Smooth muscle cell (in vitro differentiated cells): ENCODE measurements around the gene TTC33. TPM values are rescaled to one million over a fixed set of nuclear protein-coding genes. Genes with fewer than 3 reads are reported as not detected.

Experiments
- DNase-seq: peaks from one replicate; lab custom pipeline; 2025; ENCODE audit not compliant: unreplicated experiment; lab: John Stamatoyannopoulos, UW
- H2AFZ ChIP-seq: fragments of 200-600 bp; sonication (generic); 2 replicates; pipeline ENCODE4 v1.6.0; 2016; ENCODE audit warnings: antibody characterized with exemption, low read depth, mild to moderate bottlenecking
- H3F3A ChIP-seq: fragments of 200-600 bp; sonication (generic); 2 replicates; pipeline ENCODE4 v1.6.0; 2017; ENCODE audit warnings: antibody characterized with exemption, low read depth
- H3K27ac ChIP-seq: fragments of 200-600 bp; sonication (generic); 2 replicates; pipeline ENCODE4 v1.5.1; 2016; ENCODE audit warnings: low read depth, mild to moderate bottlenecking
- H3K27me3 ChIP-seq: fragments of 200-600 bp; sonication (generic); 2 replicates; pipeline ENCODE4 v1.6.1; 2016; ENCODE audit warnings: low read depth, mild to moderate bottlenecking
- H3K36me3 ChIP-seq: fragments of 200-600 bp; sonication (generic); 2 replicates; pipeline ENCODE4 v1.5.1; 2016; ENCODE audit warnings: low read depth
- H3K4me1 ChIP-seq: fragments of 200-600 bp; sonication (generic); 2 replicates; pipeline ENCODE4 v1.5.1; 2016; ENCODE audit warnings: low read depth
- H3K4me2 ChIP-seq: fragments of 200-600 bp; sonication (generic); 2 replicates; pipeline ENCODE4 v1.6.0; 2016; ENCODE audit warnings: mild to moderate bottlenecking
- H3K4me3 ChIP-seq: fragments of 200-600 bp; sonication (generic); 2 replicates; pipeline ENCODE4 v1.5.1; 2016; ENCODE audit warnings: mild to moderate bottlenecking
- H3K79me2 ChIP-seq: fragments of 200-600 bp; sonication (generic); 2 replicates; pipeline ENCODE4 v1.6.0; 2016; ENCODE audit warnings: low read depth, mild to moderate bottlenecking
- H3K9ac ChIP-seq: fragments of 200-600 bp; sonication (generic); 2 replicates; pipeline ENCODE4 v1.6.0; 2016; ENCODE audit warnings: low read depth
- H3K9me3 ChIP-seq: fragments of 200-600 bp; sonication (generic); replicated peaks from 2 replicates; pipeline ENCODE4 v1.5.1; 2016; ENCODE audit warnings: low read depth
- H4K20me1 ChIP-seq: fragments of 200-600 bp; sonication (generic); 2 replicates; pipeline ENCODE4 v1.6.0; 2016; ENCODE audit warnings: low read depth
- CTCF ChIP-seq: fragments of 200-600 bp; sonication (generic); IDR thresholded peaks from 2 replicates; pipeline ENCODE4 v1.5.1; 2017; ENCODE audit warnings: borderline replicate concordance, mild to moderate bottlenecking, antibody characterized with exemption; ENCODE audit not compliant: insufficient read depth, poor library complexity, severe bottlenecking
- WGBS: methylation state at CpG from one replicate; pipeline ENCODE4 v1.1.7; 2016; ENCODE audit warnings: low lambda C conversion rate; 5-methylcytosine and 5-hydroxymethylcytosine counted together
- polyA plus RNA-seq: library from polyadenylated mRNA; unstranded; fragments of >200 nt; fragmentation: Nextera tagmentation; extraction: Ambion mirVana; gene quantifications from 2 replicates; pipeline ENCODE4 v1.2.1, GENCODE V29; 2016
- total RNA-seq: library from RNA; depleted of rRNA; stranded (reverse); fragments of >200 nt; gene quantifications from 2 replicates; pipeline ENCODE4 v1.2.3, GENCODE V29; 2014

The TTC33 gene
- total and polyA plus RNA-seq, 2 experiments from 2014 or later, result 13.1 to 22.1 TPM

GRCh38 chr5:40494631-40495236, 261.0 kb downstream of the TTC33 start:
- Histone ChIP-seq H3K9me3 (no peaks in the 10 kb centered on the region), H4K20me1 (no peaks in the 10 kb centered on the region), H3F3A (no peaks in the 10 kb centered on the region), H3K4me3 (no peak overlapping the region), H3K79me2 (no peaks in the 10 kb centered on the region), H3K36me3 (no peaks in the 10 kb centered on the region), H3K9ac (no peak overlapping the region), H3K27me3 (no peaks in the 10 kb centered on the region), H3K4me1 (no peaks in the 10 kb centered on the region), H3K27ac (no peak overlapping the region), H2AFZ (no peak overlapping the region), H3K4me2 (no peak overlapping the region)
- no peak for DNase-seq
- 92% methylated on average over 4 of the region's 4 CpGs for WGBS
- TF ChIP-seq CTCF, result no peak

GRCh38 chr5:40492056-40492455, 263.7 kb downstream of the TTC33 start:
- Histone ChIP-seq H3F3A (no peaks in the 10 kb centered on the region), H3K4me3 (no peak overlapping the region), H3K27me3 (no peaks in the 10 kb centered on the region), H2AFZ (no peak overlapping the region), H3K4me1 (no peaks in the 10 kb centered on the region), H3K79me2 (no peaks in the 10 kb centered on the region), H3K9ac (no peak overlapping the region), H4K20me1 (no peaks in the 10 kb centered on the region), H3K9me3 (no peaks in the 10 kb centered on the region), H3K36me3 (no peaks in the 10 kb centered on the region), H3K27ac (no peak overlapping the region), H3K4me2 (no peak overlapping the region)
- 95% methylated on average over 1 of the region's 1 CpG for WGBS
- no peak for TF ChIP-seq CTCF
- DNase-seq, result no peak

- no peaks in the 10 kb centered on the region for H3K27me3 ChIP-seq
- H3F3A ChIP-seq, result no peaks in the 10 kb centered on the region
- H3K27ac ChIP-seq, result no peak overlapping the region
- no peaks in the 10 kb centered on the region for H3K36me3 ChIP-seq
- no peaks in the 10 kb centered on the region for H3K9me3 ChIP-seq
- no peak overlapping the region for H3K9ac ChIP-seq
- H3K4me3 ChIP-seq, result no peak overlapping the region
- H3K79me2 ChIP-seq, result no peaks in the 10 kb centered on the region
- H2AFZ ChIP-seq, result no peak overlapping the region
- no peak for TF ChIP-seq CTCF
- WGBS, result 50% methylated on average over 1 of the region's 1 CpG
- no peaks in the 10 kb centered on the region for H4K20me1 ChIP-seq
- no peaks in the 10 kb centered on the region for H3K4me1 ChIP-seq
- no peak overlapping the region for H3K4me2 ChIP-seq
- DNase-seq, result no peak
Observed at GRCh38 chr5:40491644-40492043, 264.1 kb downstream of the TTC33 start.

- 77% methylated on average over 4 of the region's 4 CpGs for WGBS
- no peak for DNase-seq
- Histone ChIP-seq H3K36me3 (no peaks in the 10 kb centered on the region), H3K79me2 (no peaks in the 10 kb centered on the region), H3K9me3 (no peaks in the 10 kb centered on the region), H2AFZ (no peak overlapping the region), H3K4me2 (no peak overlapping the region), H4K20me1 (no peaks in the 10 kb centered on the region), H3K27ac (no peak overlapping the region), H3F3A (no peaks in the 10 kb centered on the region), H3K9ac (no peak overlapping the region), H3K4me3 (no peak overlapping the region), H3K4me1 (no peaks in the 10 kb centered on the region), H3K27me3 (no peaks in the 10 kb centered on the region)
- TF ChIP-seq CTCF, result no peak
Observed at GRCh38 chr5:40490464-40491111, 265.2 kb downstream of the TTC33 start.
